ENCODE measurements around the gene HIBCH. TPM values are rescaled to one million over a fixed set of nuclear protein-coding genes. Genes with fewer than 3 reads are reported as not detected.

HIBCH gene
- total and polyA plus RNA-seq, 9 of the 15 experiments (the other 6 are each of a cell fraction or from before 2014, with no cell fraction given): 17.0 to 65.4 (median 28.3) TPM

- TF ChIP-seq SRF (CRISPR knock-in tag; IDR thresholded peaks at IDR 0.05): no peak
- no peak for TF ChIP-seq SP2 (IDR thresholded peaks at IDR 0.05; ENCODE audit: extremely low read depth, low read depth, low read length, poor library complexity, severe bottlenecking)
Observed at GRCh38 chr2:190199109-190199508, 120.5 kb downstream of the HIBCH start (continued).

DNA sequence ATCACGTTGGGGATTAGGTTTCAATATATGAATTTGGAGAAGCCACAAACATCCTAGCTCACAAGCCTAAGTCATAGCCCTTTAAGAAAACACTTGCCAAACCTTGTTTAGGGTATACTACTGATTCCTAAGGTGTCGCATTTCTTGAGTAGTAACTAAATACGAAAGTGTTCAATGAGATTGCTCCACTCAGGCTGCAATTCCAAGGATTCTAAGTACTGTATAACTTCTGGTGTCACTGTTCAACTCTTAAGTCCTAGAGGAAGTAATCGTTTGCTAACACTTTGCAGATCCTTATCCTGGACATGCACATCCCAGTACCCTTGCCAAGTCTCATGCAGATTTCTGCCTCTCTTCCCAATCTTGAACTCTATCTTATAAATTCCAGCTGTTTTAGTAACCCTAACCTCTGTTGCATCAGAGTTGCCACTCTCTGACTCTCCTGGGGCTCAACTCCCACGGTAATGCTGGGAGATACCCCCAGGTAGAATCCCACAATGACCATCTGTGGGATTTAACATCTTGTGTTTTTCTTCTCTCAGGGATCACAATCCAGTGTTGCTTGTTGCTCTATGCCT lies 122.4 kb downstream of the HIBCH start:
- Histone ChIP-seq H3K9me3 (replicated peaks; ENCODE audit: control insufficient read depth, insufficient read depth, low read depth, low read length) (no peaks in the 10 kb centered on the region), H4K20me1 (replicated peaks; ENCODE audit: control insufficient read depth, insufficient read depth, low read length) (no peaks in the 10 kb centered on the region), H3K27me3 (ENCODE audit: control insufficient read depth in 2 of 2, insufficient read depth in 2 of 2, low read length in 2 of 2) (no peaks in the 10 kb centered on the region), H2AFZ (ENCODE audit: low read depth, low read length) (no peak overlapping the region), H3K9me1 (ENCODE audit: control insufficient read depth, insufficient read depth, low read length) (no peaks in the 10 kb centered on the region), H3K27ac (ENCODE audit: extremely low read depth, low read depth, low read length) (no peak overlapping the region), H3K9ac (ENCODE audit: insufficient read depth in 1 of 2, low read depth in 2 of 2, low read length in 2 of 2) (no peak overlapping the region), H3K79me2 (ENCODE audit: control insufficient read depth, insufficient read depth, low read length) (peaks cover 92% of the 10 kb centered on the region), H3K4me2 (ENCODE audit: insufficient read depth, low read length) (no peak overlapping the region), H3K4me1 (replicated peaks in 1 of 2; ENCODE audit: control insufficient read depth in 2 of 2, insufficient read depth in 2 of 2, low read length in 2 of 2) (peaks cover 8 to 17% of the 10 kb centered on the region in 2 experiments; a peak in 4 of 5 replicates), H3K36me3 (ENCODE audit: control insufficient read depth, insufficient read depth, low read length) (peaks cover 72% of the 10 kb centered on the region), H3K4me3 (no peak overlapping the region)
- FAIRE-seq: no peak
- ChIA-PET CTCF (ENCODE audit: low intra/inter-chr PET ratio) (no interaction called here), POLR2A (interaction anchor here (1.3 kb wide), 1 partner anchor 21 kb away, joined by 4 read pairs; no protein-coding TSS in a partner anchor)
- BruUV-seq (replicated peaks): no TSS peak
- peak; percentile 8; the same call in 2 of the 3 replicates for ATAC-seq
- TF ChIP-seq CBFA2T3 (IDR thresholded peaks at IDR 0.05): 0 out of 2 replicates have a peak, but pooled peaks have one; percentile 19
- TF ChIP-seq ZSCAN29 (IDR thresholded peaks at IDR 0.05): no peak
- no peak for TF ChIP-seq ZNF217 (CRISPR knock-in tag; IDR thresholded peaks at IDR 0.05)
- TF ChIP-seq ZNF511 (CRISPR knock-in tag; IDR thresholded peaks at IDR 0.05): no peak
- 0 out of 2 replicates have a peak, but pooled peaks have one; percentile 16 for TF ChIP-seq TEAD4 (IDR thresholded peaks at IDR 0.05; ENCODE audit: low read length)
- no peak for TF ChIP-seq TEAD4 (CRISPR knock-in tag; IDR thresholded peaks at IDR 0.05; ENCODE audit: borderline replicate concordance)
- TF ChIP-seq E4F1 (CRISPR knock-in tag; IDR thresholded peaks at IDR 0.05; ENCODE audit: borderline replicate concordance): no peak
- peak; percentile 25 for TF ChIP-seq POLR2A (conservative IDR thresholded peaks at IDR 0.05)
- in situ Hi-C loops (cut with MboI) (no loop called here), intact Hi-C loops (cut with micrococcal nuclease) (no loop called here)
- 21% methylated on average over 5 of the region's 5 CpGs for WGBS (ENCODE audit: insufficient coverage, low coverage, missing lambda C conversion rate)
- no peak for DNase-seq (ENCODE audit: extremely low read depth in 1 of 4, low spot score in 3 of 4)

Data from K562 (cell line).